GM18508 (cell line): ENCODE data around the gene CYP19A1.

Source experiments
- ATAC-seq: cut with Tn5 transposase; IDR thresholded peaks from one replicate; pipeline ENCODE4 v1.9.1; 2021; ENCODE audit warnings: moderate number of reproducible peaks; ENCODE audit not compliant: insufficient read depth, unreplicated experiment

Gene CYP19A1

DNA sequence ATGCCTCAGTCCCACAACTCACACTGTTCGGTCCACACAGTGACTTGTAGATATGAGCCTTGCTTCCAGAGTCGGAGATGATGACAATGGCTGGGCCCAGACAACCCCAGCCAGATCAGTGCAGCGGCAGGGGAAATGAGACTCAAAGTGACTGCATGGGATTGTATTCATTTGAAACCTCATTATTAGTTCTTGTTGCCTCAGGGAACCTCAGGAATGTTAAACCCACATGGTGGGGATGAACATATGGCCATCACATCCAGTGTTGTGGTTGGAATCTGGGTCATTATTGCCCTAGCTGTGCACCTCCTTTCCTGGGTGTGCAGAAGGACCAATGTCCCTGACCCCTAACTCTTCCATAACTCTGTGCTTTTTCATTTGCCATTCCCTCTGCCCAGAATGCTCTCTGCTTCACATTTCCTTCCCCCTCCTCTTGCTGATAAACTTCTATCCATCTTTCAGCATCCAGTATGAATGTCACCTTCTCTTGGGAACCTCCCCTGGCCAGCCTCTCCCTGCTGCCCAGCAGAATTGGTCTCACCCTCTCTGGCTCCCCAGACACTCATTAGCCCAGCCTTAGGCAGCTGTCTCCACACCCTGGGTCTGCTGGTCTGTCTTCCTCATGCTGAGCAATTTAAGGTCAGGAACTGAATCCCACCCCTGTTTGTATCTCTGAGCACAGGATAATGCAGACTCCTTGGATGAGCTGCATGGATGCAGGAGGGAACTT, 176.7 kb downstream of the CYP19A1 start:
- ATAC-seq = no peak

DNA sequence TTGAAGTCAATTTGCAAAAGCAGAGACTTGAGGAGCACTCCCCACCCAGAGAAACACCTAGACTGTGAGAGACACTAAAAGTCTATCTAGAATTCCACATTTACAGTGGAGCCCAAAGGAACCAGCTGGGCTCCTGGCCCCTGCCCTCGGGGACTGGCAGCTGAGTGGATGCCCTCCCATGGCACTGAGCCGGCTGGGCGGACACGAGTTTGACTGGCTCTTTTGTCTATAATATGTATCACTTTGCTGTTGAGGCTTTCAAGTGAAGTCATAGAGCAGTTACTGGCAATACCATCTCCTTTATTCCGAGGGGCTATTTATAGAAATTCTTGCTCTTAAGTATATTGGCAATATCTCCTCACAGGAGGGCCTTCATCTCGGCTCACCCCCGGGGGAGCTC, 177.9 kb downstream of the CYP19A1 start:
- ATAC-seq = no peak
